A549 (cell line): Measurements from ENCODE around the gene XRCC4.

Source experiments
- CTCF ChIP-seq: fragments of >200 bp; sonication (Bioruptor Twin); formaldehyde crosslinking; IDR thresholded peaks from 3 replicates; pipeline ENCODE4 v1.5.1; 2016
- HDAC2 ChIP-seq: fragments of 200-600 bp; sonication (generic); IDR thresholded peaks from 2 replicates; pipeline ENCODE4 v1.6.1; 2016
- KDM1A ChIP-seq: fragments of 200-600 bp; sonication (generic); IDR thresholded peaks from 2 replicates; pipeline ENCODE4 v1.6.1; 2016; ENCODE audit warnings: low read depth, mild to moderate bottlenecking
- MAFK ChIP-seq: fragments of 450-650 bp; IDR thresholded peaks from 2 replicates; pipeline ENCODE4 v1.6.1; 2014; ENCODE audit not compliant: partially characterized antibody
- MAX ChIP-seq: IDR thresholded peaks from 2 replicates; pipeline ENCODE4 v1.6.1; 2012
- NFE2L2 ChIP-seq: fragments of 150-350 bp; conservative IDR thresholded peaks from 2 replicates; pipeline ENCODE4 v1.6.1; 2014; ENCODE audit warnings: low read length
- POLR2A ChIP-seq: IDR thresholded peaks from 2 replicates; pipeline ENCODE4 v1.6.1; 2012; ENCODE audit warnings: mild to moderate bottlenecking, low read length
- RAD21 ChIP-seq, 2 experiments: fragments of >200 bp in 1 of 2; sonication (Bioruptor Twin) in 1 of 2; formaldehyde crosslinking in 1 of 2; IDR thresholded peaks in 1 of 2; conservative IDR thresholded peaks in 1 of 2; 2 replicates in 1 of 2; 3 replicates in 1 of 2; pipeline ENCODE4 v1.6.1; 2012 to 2018; ENCODE audit warnings: inconsistent platforms in 1 of 2
- REST ChIP-seq: fragments of 200-600 bp; sonication (generic); IDR thresholded peaks from 2 replicates; pipeline ENCODE4 v1.6.1; 2016; ENCODE audit warnings: antibody characterized with exemption, mild to moderate bottlenecking, moderate library complexity
- RFX5 ChIP-seq: fragments of 450-650 bp; IDR thresholded peaks from 2 replicates; pipeline ENCODE4 v1.7.1; 2014; ENCODE audit warnings: antibody characterized with exemption, mild to moderate bottlenecking, moderate library complexity
- SMC3 ChIP-seq: fragments of >200 bp; sonication (Bioruptor Twin); formaldehyde crosslinking; IDR thresholded peaks from 3 replicates; pipeline ENCODE4 v1.6.1; 2018; ENCODE audit warnings: inconsistent platforms
- TFCP2L1 ChIP-seq: fragments of 250-450 bp; sonication (Bioruptor Pico); IDR thresholded peaks from 2 replicates; pipeline ENCODE4 v1.5.0; 2021; ENCODE audit warnings: mild to moderate bottlenecking
- TP53 ChIP-seq: fragments of 250-450 bp; sonication (Bioruptor Pico); IDR thresholded peaks from 2 replicates; pipeline ENCODE4 v1.5.0; 2021; ENCODE audit warnings: mild to moderate bottlenecking, moderate library complexity

- TF ChIP-seq KDM1A (no peak), REST (no peak), NFE2L2 (no peak), TFCP2L1 (no peak), MAFK (no peak), SMC3 (no peak), CTCF (no peak), RAD21 (conservative IDR thresholded peaks at IDR 0.05 in 1 of 2, IDR thresholded peaks at IDR 0.05 in 1 of 2) (no peak), MAX (no peak), HDAC2 (no peak), RFX5 (no peak), POLR2A (no peak), TP53 (CRISPR knock-in tag) (no peak)
Measured at GRCh38 chr5:83322273-83322924, 245.1 kb downstream of the XRCC4 start.
